ENCODE results near the gene TIMELESS. TPM values are rescaled to one million over a fixed set of nuclear protein-coding genes. Genes with fewer than 3 reads are reported as not detected.

The TIMELESS gene
- total RNA-seq, 1 experiment from 2014 or later = 71.4 TPM

- no peak for DNase-seq (ENCODE audit: low spot score)
- ChIA-PET POLR2A (ENCODE audit: low non-redundant PET) (no interaction called here), CTCF (no interaction called here)
- peaks cover 50% of the 10 kb centered on the region for H3K36me3 ChIP-seq (ENCODE audit: insufficient read depth, low read length, poor library complexity, severe bottlenecking)
- no peaks in the 10 kb centered on the region for H3K9me3 ChIP-seq (ENCODE audit: low read depth, low read length, poor library complexity, severe bottlenecking)
- intact Hi-C loops (cut with micrococcal nuclease; ENCODE audit: unreplicated experiment) = no loop called here
- no peak overlapping the region for H3K4me3 ChIP-seq (ENCODE audit: low read depth, low read length, poor library complexity, severe bottlenecking)
- H3K27ac ChIP-seq (ENCODE audit: low read depth, low read length, poor library complexity, severe bottlenecking) = no peak overlapping the region
- TF ChIP-seq EZH2 (IDR thresholded peaks at IDR 0.05; ENCODE audit: borderline replicate concordance, low read depth, low read length, poor library complexity, severe bottlenecking) (no peak), CTCF (conservative IDR thresholded peaks at IDR 0.05; ENCODE audit: low read depth, low read length) (no peak)
- no peaks in the 10 kb centered on the region for H3K27me3 ChIP-seq (replicated peaks; ENCODE audit: insufficient read depth, low read depth, low read length, poor library complexity)
- no peaks in the 10 kb centered on the region for H3K4me1 ChIP-seq (ENCODE audit: insufficient read depth, low read length, poor library complexity, severe bottlenecking)
- BruUV-seq (replicated peaks) = no TSS peak
These were observed 17.4 kb downstream of the TIMELESS start for GRCh38 chr12:56431850-56432249.

GRCh38 chr12:56431288-56431687, 17.9 kb downstream of the TIMELESS start:
- Histone ChIP-seq H3K4me3 (ENCODE audit: low read depth, low read length, poor library complexity, severe bottlenecking) (no peak overlapping the region), H3K27me3 (replicated peaks; ENCODE audit: insufficient read depth, low read depth, low read length, poor library complexity) (no peaks in the 10 kb centered on the region), H3K36me3 (ENCODE audit: insufficient read depth, low read length, poor library complexity, severe bottlenecking) (peaks cover 50% of the 10 kb centered on the region), H3K9me3 (ENCODE audit: low read depth, low read length, poor library complexity, severe bottlenecking) (no peaks in the 10 kb centered on the region), H3K27ac (ENCODE audit: low read depth, low read length, poor library complexity, severe bottlenecking) (no peak overlapping the region), H3K4me1 (ENCODE audit: insufficient read depth, low read length, poor library complexity, severe bottlenecking) (no peaks in the 10 kb centered on the region)
- no peak for DNase-seq (ENCODE audit: low spot score)
- no TSS peak for BruUV-seq (replicated peaks)
- intact Hi-C loops (cut with micrococcal nuclease; ENCODE audit: unreplicated experiment) = no loop called here
- no peak for TF ChIP-seq EZH2 (IDR thresholded peaks at IDR 0.05; ENCODE audit: borderline replicate concordance, low read depth, low read length, poor library complexity, severe bottlenecking)
- TF ChIP-seq CTCF (conservative IDR thresholded peaks at IDR 0.05; ENCODE audit: low read depth, low read length) = no peak
- CTCF ChIA-PET = no interaction called here
- POLR2A ChIA-PET (ENCODE audit: low non-redundant PET) = no interaction called here

- H3K36me3 ChIP-seq (ENCODE audit: insufficient read depth, low read length, poor library complexity, severe bottlenecking) = peaks cover 71% of the 10 kb centered on the region
- TF ChIP-seq EZH2 (IDR thresholded peaks at IDR 0.05; ENCODE audit: borderline replicate concordance, low read depth, low read length, poor library complexity, severe bottlenecking) = no peak
- TF ChIP-seq CTCF (conservative IDR thresholded peaks at IDR 0.05; ENCODE audit: low read depth, low read length) = no peak
- ChIA-PET POLR2A (ENCODE audit: low non-redundant PET) (interaction anchor here (0.6 kb wide), 1 partner anchor 68 kb away, joined by 5 read pairs; no protein-coding TSS in a partner anchor), CTCF (no interaction called here)
- no peaks in the 10 kb centered on the region for H3K27me3 ChIP-seq (replicated peaks; ENCODE audit: insufficient read depth, low read depth, low read length, poor library complexity)
- no peaks in the 10 kb centered on the region for H3K9me3 ChIP-seq (ENCODE audit: low read depth, low read length, poor library complexity, severe bottlenecking)
- no peak overlapping the region for H3K4me3 ChIP-seq (ENCODE audit: low read depth, low read length, poor library complexity, severe bottlenecking)
- intact Hi-C loops (cut with micrococcal nuclease; ENCODE audit: unreplicated experiment) = no loop called here
- H3K4me1 ChIP-seq (ENCODE audit: insufficient read depth, low read length, poor library complexity, severe bottlenecking) = no peaks in the 10 kb centered on the region
- no peak overlapping the region for H3K27ac ChIP-seq (ENCODE audit: low read depth, low read length, poor library complexity, severe bottlenecking)
- BruUV-seq (replicated peaks) = no TSS peak
- no peak for DNase-seq (ENCODE audit: low spot score)
These were observed 23.2 kb downstream of the TIMELESS start for GRCh38 chr12:56425940-56426438.

Data from A673 (cell line).